GM12891 (cell line): Measurements from ENCODE around the gene PRSS22.

ENCODE experiments used
- PAX5 ChIP-seq: IDR thresholded peaks from 2 replicates; pipeline ENCODE4 v1.6.1; 2011; ENCODE audit warnings: low read length, moderate library complexity, mild to moderate bottlenecking; ENCODE audit not compliant: insufficient read depth, severe bottlenecking
- POLR2A ChIP-seq: IDR thresholded peaks from 2 replicates; pipeline ENCODE4 v1.6.1; 2011; ENCODE audit warnings: low read depth, low read length, control low read depth
- POLR2AphosphoS5 ChIP-seq: IDR thresholded peaks from 2 replicates; pipeline ENCODE4 v1.6.1; 2011; ENCODE audit warnings: low read depth, low read length, control low read depth
- SPI1 ChIP-seq: IDR thresholded peaks from 2 replicates; pipeline ENCODE4 v1.6.1; 2011; ENCODE audit warnings: low read depth, low read length, control low read depth
- TAF1 ChIP-seq: IDR thresholded peaks from 2 replicates; pipeline ENCODE4 v1.6.1; 2011; ENCODE audit warnings: low read depth, low read length, control low read depth

DNA sequence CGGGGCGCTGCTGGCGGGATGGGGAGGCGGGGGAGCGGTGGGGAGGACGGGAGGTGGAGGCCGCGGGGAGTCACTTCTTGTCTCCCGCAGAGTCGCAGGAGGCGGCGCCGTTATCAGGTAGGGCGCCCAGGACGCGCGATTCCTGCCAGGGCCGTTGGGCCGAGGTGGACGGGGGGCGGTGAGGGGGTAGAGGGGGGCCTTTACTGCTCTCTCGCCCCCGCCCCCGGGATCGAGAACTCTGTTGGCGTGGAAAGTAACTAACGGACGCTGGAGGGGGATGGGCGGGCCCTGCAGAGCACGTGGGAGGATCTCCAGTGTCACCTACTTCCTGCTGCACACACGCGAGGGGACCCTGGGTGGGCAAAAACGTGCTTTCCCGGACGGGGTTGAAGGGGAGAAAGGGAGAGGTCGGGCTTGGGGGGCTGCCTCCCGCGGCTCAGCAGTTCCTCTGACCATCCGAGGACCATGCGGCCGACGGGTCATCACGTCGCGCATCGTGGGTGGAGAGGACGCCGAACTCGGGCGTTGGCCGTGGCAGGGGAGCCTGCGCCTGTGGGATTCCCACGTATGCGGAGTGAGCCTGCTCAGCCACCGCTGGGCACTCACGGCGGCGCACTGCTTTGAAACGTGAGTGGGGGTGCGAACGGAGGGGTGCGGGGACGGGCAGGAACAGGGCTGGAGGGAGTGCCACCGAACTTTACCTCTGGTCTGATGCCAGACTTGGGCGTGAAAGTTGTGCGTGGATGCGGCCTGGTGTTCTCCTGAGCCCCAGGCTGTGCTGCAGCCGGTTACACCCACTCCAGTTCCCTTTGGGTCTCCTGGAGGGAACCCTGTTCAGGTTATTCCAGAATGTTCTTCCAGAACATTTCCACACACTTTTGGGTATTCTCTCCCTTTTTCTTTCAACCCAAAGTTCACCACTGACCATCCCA lies 40.4 kb downstream of the PRSS22 start:
- TF ChIP-seq POLR2AphosphoS5 (no peak), POLR2A (no peak), TAF1 (no peak), SPI1 (no peak), PAX5 (no peak)
